Hepatocyte (in vitro differentiated cells): ENCODE data around the gene TRPC3. TPM values are rescaled to one million over a fixed set of nuclear protein-coding genes. Genes with fewer than 3 reads are reported as not detected.

Source experiments
- DNase-seq: peaks from one replicate; pipeline ENCODE4 v3.0.0-alpha.2; 2016; ENCODE audit warnings: low spot score
- H2AFZ ChIP-seq: fragments of 200-600 bp; sonication (generic); 2 replicates; pipeline ENCODE4 v1.6.0; 2016; ENCODE audit warnings: antibody characterized with exemption, mild to moderate bottlenecking
- H3K27ac ChIP-seq: fragments of 200-600 bp; sonication (generic); 2 replicates; pipeline ENCODE4 v1.5.1; 2016; ENCODE audit warnings: mild to moderate bottlenecking
- H3K27me3 ChIP-seq: fragments of 200-600 bp; sonication (generic); 2 replicates; pipeline ENCODE4 v1.6.1; 2016
- H3K36me3 ChIP-seq: fragments of 200-600 bp; sonication (generic); replicated peaks from 2 replicates; pipeline ENCODE4 v1.5.1; 2016; ENCODE audit warnings: low read depth; ENCODE audit not compliant: insufficient read depth
- H3K4me1 ChIP-seq: fragments of 200-600 bp; sonication (generic); 2 replicates; pipeline ENCODE4 v1.5.1; 2016; ENCODE audit warnings: mild to moderate bottlenecking, moderate library complexity; ENCODE audit not compliant: insufficient read depth
- H3K4me2 ChIP-seq: fragments of 200-600 bp; sonication (generic); 2 replicates; pipeline ENCODE4 v1.6.0; 2016
- H3K4me3 ChIP-seq: fragments of 200-600 bp; sonication (generic); 2 replicates; pipeline ENCODE4 v1.5.1; 2016; ENCODE audit warnings: mild to moderate bottlenecking
- H3K79me2 ChIP-seq: fragments of 200-600 bp; sonication (generic); 2 replicates; pipeline ENCODE4 v1.6.0; 2017; ENCODE audit warnings: mild to moderate bottlenecking
- H3K9me2 ChIP-seq: fragments of 200-600 bp; sonication (generic); replicated peaks from 2 replicates; pipeline ENCODE4 v1.6.0; 2017; ENCODE audit warnings: mild to moderate bottlenecking; ENCODE audit not compliant: insufficient read depth
- H3K9me3 ChIP-seq: fragments of 200-600 bp; sonication (generic); 2 replicates; pipeline ENCODE4 v1.5.1; 2016; ENCODE audit warnings: low read depth, mild to moderate bottlenecking
- H4K20me1 ChIP-seq: fragments of 200-600 bp; sonication (generic); 2 replicates; pipeline ENCODE4 v1.6.0; 2016; ENCODE audit warnings: mild to moderate bottlenecking; ENCODE audit not compliant: insufficient read depth, poor library complexity, severe bottlenecking
- CTCF ChIP-seq: fragments of 200-600 bp; sonication (generic); IDR thresholded peaks from 2 replicates; pipeline ENCODE4 v1.5.1; 2016; ENCODE audit warnings: antibody characterized with exemption, mild to moderate bottlenecking; ENCODE audit not compliant: poor library complexity
- EZH2 ChIP-seq: fragments of 200-600 bp; sonication (generic); IDR thresholded peaks from 2 replicates; pipeline ENCODE4 v1.6.1; 2016; ENCODE audit warnings: antibody characterized with exemption, mild to moderate bottlenecking, borderline replicate concordance
- EZH2phosphoT487 ChIP-seq: fragments of 200-600 bp; sonication (generic); IDR thresholded peaks from one replicate; pipeline ENCODE4 v1.6.1; 2018; ENCODE audit warnings: antibody characterized with exemption, mild to moderate bottlenecking, low read depth, moderate library complexity; ENCODE audit not compliant: unreplicated experiment, severe bottlenecking
- WGBS: methylation state at CpG from one replicate; pipeline ENCODE4 v1.1.6; 2016; ENCODE audit warnings: low lambda C conversion rate; ENCODE audit errors: missing lambda C conversion rate; 5-methylcytosine and 5-hydroxymethylcytosine counted together
- polyA plus RNA-seq: library from polyadenylated mRNA; unstranded; fragments of >200 nt; fragmentation: Nextera tagmentation; extraction: Ambion mirVana; gene quantifications from 2 replicates; pipeline ENCODE4 v1.2.1, GENCODE V29; 2016
- total RNA-seq: library from RNA; depleted of rRNA; stranded (reverse); fragments of >200 nt; gene quantifications from 2 replicates; pipeline ENCODE4 v1.2.3, GENCODE V29; 2014

TRPC3 gene
- total and polyA plus RNA-seq, 2 experiments from 2014 or later, result 1.9 to 2.2 TPM

- Histone ChIP-seq H3K27ac (no peak overlapping the region), H3K9me2 (no peaks in the 10 kb centered on the region), H2AFZ (no peak overlapping the region), H3K9me3 (no peaks in the 10 kb centered on the region), H3K36me3 (no peaks in the 10 kb centered on the region), H3K4me1 (no peaks in the 10 kb centered on the region), H3K4me3 (no peak overlapping the region), H4K20me1 (no peaks in the 10 kb centered on the region), H3K79me2 (no peaks in the 10 kb centered on the region), H3K27me3 (no peaks in the 10 kb centered on the region), H3K4me2 (no peak overlapping the region)
- DNase-seq, result no peak
- no peak for TF ChIP-seq EZH2phosphoT487
- 79% methylated on average over 3 of the region's 3 CpGs for WGBS
Measured at GRCh38 chr4:121980643-121981042, 28.8 kb upstream of the TRPC3 start.

GRCh38 chr4:121978172-121978516 lies 26.3 kb upstream of the TRPC3 start:
- no peak for TF ChIP-seq EZH2
- TF ChIP-seq CTCF, result no peak
- no peak for TF ChIP-seq EZH2phosphoT487
- H3K4me2 ChIP-seq, result no peak overlapping the region
- WGBS, result 100% methylated on average over 2 of the region's 2 CpGs

GRCh38 chr4:121977251-121978171 lies 25.7 kb upstream of the TRPC3 start:
- Histone ChIP-seq H3K79me2 (no peaks in the 10 kb centered on the region), H3K36me3 (no peaks in the 10 kb centered on the region), H3K27ac (no peak overlapping the region), H3K4me2 (no peak overlapping the region), H2AFZ (peak overlapping the region; percentile 49), H3K27me3 (no peaks in the 10 kb centered on the region), H3K4me3 (no peak overlapping the region), H4K20me1 (no peaks in the 10 kb centered on the region), H3K9me3 (no peaks in the 10 kb centered on the region), H3K4me1 (no peaks in the 10 kb centered on the region), H3K9me2 (no peaks in the 10 kb centered on the region)
- WGBS, result 56% methylated on average over 9 of the region's 9 CpGs
- peak; percentile 31 for DNase-seq
- TF ChIP-seq CTCF, result no peak
- no peak for TF ChIP-seq EZH2phosphoT487
- TF ChIP-seq EZH2, result no peak

More at GRCh38 chr4:121978172-121978516, 26.3 kb upstream of the TRPC3 start:
- H3K36me3 ChIP-seq, result no peaks in the 10 kb centered on the region
- no peaks in the 10 kb centered on the region for H3K27me3 ChIP-seq
- no peak for DNase-seq
- no peaks in the 10 kb centered on the region for H4K20me1 ChIP-seq
- no peak overlapping the region for H3K27ac ChIP-seq
- no peaks in the 10 kb centered on the region for H3K9me2 ChIP-seq
- H3K79me2 ChIP-seq, result no peaks in the 10 kb centered on the region
- H3K4me1 ChIP-seq, result no peaks in the 10 kb centered on the region
- H2AFZ ChIP-seq, result peak overlapping the region; percentile 49
- H3K4me3 ChIP-seq, result no peak overlapping the region
- no peaks in the 10 kb centered on the region for H3K9me3 ChIP-seq

- no peak overlapping the region for H2AFZ ChIP-seq
- H3K27ac ChIP-seq, result no peak overlapping the region
- no peak overlapping the region for H3K4me3 ChIP-seq
- H3K27me3 ChIP-seq, result no peaks in the 10 kb centered on the region
- H3K4me2 ChIP-seq, result no peak overlapping the region
- H3K9me2 ChIP-seq, result no peaks in the 10 kb centered on the region
- no peaks in the 10 kb centered on the region for H4K20me1 ChIP-seq
- TF ChIP-seq CTCF, result no peak
- no peak for TF ChIP-seq EZH2phosphoT487
- no peak for TF ChIP-seq EZH2
- WGBS, result 55% methylated on average over 2 of the region's 2 CpGs
- no peaks in the 10 kb centered on the region for H3K4me1 ChIP-seq
- no peak for DNase-seq
- H3K79me2 ChIP-seq, result no peaks in the 10 kb centered on the region
- H3K36me3 ChIP-seq, result no peaks in the 10 kb centered on the region
- no peaks in the 10 kb centered on the region for H3K9me3 ChIP-seq
Measured at GRCh38 chr4:121975784-121976183, 23.9 kb upstream of the TRPC3 start.
